Left cardiac atrium (tissue), 4 donors: Measurements from ENCODE around the gene GRID2. TPM values are rescaled to one million over a fixed set of nuclear protein-coding genes. Genes with fewer than 3 reads are reported as not detected.
"Not testable (repeated sequence)": the region's sequence is repeated elsewhere in the genome, so short reads cannot be mapped to it uniquely, and the experiment has no call there.

Source experiments
- ATAC-seq, 2 donors: fragments of 200-7000 bp; cut with Tn5 transposase; one replicate each; pipeline ENCODE4 v1.9.1; 2020; ENCODE audit warnings: mild to moderate bottlenecking in 2 of 2, moderate library complexity in 2 of 2
- DNase-seq: peaks from one replicate; pipeline ENCODE4 v3.0.0-alpha.2; 2020
- intact Hi-C, 2 donors: fragments of 100-400 bp; cut with DNase I; formaldehyde crosslinking; loops; one replicate each; pipeline versions ENCODE4 v1.14.1 to v1.15.1; 2022 to 2023
- total RNA-seq, 2 donors: library from RNA; stranded (reverse); fragmentation: NEBNext Ultra II Directional; extraction: Animal tissue kit (Norgen Biotek cat#: 25700); gene quantifications; one replicate each; pipeline ENCODE4 v1.2.1, GENCODE V29; 2021
- donor health status: DM: no; HTN: yes; CAD: no.
- donor health status: DM: no; HTN: yes; CAD: no; lungs with severe emphysema.
- donor health status: DM: yes; HTN: yes; CAD: no.
- donor health status: Dilated cardiomyopathy.

GRID2 gene
- total RNA-seq, 2 donors from 2014 or later = 0.42 to 1.1 TPM

DNA sequence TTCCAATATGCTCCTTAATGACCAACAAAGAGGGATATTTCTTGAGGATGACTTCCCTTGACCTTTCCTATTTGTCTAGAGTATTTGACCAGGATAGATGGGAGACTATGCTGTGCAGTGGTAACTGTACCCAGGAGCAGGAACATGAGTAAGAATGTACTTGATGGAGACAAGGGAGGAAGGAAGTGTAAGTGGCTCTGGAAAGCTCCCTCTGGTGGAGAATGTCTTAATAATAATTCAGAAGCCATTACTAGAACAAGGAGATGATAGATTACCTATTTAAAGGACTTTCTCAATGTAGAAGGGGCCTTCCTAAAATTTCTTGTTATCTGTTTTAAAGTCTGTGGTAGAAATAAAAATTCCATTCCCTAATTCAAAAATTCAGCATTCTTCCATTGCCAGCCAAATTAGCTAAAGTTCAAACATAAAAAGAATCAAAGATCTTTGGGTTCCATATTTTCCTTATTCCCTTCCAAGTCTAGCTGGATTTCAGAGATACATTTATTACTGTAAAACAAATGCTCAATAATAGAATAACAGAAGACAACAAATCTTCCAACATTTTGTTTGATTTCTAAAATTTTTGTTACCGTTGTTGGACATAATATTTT, 83.8 kb downstream of the GRID2 start:
- ATAC-seq (peak in 1 of 2 donors; percentile 54), DNase-seq (no peak)
- intact Hi-C loops = loop anchor here in 1 of 2 donors (10.0 kb wide), 1 partner anchor 83 kb away; the partner anchor contains the start of gene GRID2

DNA sequence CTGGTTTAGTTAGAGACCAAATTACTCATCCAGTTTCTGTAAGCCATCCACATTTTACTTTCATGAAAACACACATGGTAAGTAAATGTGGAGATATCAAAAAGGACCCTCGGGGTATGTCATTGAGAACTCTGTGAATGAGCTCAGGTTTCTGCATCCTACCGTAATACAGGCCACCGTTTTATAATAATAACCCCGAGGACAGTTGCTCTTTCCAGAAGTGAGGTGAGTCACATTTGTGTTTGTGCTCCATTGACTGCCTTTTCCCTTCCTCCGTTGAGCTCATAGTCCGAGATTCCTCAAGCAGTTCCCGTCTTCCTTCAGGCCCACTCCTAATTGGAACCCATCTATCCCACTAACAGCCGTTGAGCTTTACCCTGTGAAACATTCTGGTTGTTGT, 95.3 kb downstream of the GRID2 start:
- ATAC-seq = no peak
- DNase-seq = no peak
- intact Hi-C loops = no loop called here

DNA sequence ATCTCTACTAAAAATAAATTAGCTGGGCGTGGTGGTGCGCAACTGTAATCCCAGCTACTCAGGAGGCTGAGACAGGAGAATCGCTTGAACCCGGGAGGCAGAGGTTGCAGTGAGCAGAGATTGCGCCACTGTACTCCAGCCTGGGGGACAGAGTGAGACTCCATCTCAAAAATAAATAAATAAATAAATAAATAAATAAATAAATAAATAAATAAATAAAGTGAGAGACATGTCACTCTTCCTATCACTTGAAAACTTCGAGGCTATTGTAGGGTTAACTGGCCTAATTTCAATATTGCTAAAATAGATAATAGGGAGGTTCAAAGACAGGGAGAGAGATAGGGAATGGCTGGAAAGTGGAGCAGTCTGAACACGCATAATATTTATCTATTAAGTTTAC, 99.8 kb downstream of the GRID2 start:
- ATAC-seq, intact Hi-C loops, DNase-seq: not testable (repeated sequence)

DNA sequence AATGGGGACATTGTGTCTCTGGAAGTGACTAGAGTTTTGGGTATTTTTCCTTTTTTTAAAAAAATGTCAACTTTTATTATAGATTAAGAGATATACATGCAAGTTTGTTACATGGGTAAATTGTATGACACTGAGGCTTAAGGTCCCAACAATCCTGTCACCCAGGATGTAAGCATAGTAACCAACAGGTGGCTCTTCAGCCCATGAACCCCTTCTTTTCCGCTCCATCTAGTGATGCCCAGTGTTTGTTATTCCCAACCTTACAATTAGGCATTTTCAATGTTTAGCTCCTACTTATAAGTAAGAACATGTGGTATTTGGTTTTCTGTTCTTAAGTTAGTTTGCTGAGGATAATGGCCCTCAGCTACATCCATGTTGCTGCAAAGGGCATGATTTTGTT, 102.7 kb downstream of the GRID2 start:
- ATAC-seq = no peak
- DNase-seq = no peak
- intact Hi-C loops = no loop called here

DNA sequence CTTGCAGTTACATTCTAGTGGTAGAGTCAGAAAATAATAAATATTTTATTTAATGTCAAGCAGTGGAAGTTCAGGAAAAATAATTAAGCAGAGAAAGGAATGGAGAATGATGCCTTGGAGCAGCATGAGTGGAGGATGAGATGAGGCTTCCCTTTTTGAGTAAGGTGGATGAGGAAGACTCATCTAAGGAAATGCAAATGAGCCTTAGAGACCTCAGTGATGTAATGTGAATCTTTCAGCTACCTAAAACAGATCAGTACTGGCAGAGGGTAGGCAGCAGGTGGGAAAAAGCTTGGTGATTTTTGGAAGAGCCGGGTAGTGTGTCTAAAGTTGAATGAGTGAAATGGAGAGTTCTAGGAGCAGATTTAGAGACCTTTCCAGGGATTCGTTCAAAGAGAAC, 118.2 kb downstream of the GRID2 start:
- intact Hi-C loops = no loop called here
- DNase-seq (no peak), ATAC-seq (no peak)

DNA sequence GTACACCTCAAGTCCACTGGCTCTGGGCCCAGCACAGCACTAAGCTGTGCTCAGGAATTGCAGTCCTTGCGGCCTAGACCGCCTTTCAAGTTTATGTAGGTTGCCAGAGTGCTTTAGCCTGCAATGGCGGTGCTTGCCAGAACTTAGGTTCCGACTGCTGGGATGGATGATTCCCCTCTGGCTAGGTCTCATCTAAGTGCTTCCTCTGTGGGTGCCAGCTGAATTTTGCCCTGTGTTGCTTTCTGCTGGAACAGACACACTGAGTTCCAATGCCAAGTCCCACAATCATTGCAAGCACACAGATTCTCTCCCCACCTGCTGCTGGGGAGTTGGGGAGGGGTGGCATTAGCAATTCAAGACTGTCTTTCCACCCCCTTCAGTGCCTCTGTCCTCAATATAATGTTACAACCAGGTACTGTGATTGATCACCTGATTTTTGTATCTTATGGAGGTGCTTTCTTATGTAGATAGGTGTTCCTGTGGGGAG, 129.5 kb downstream of the GRID2 start:
- DNase-seq (no peak), ATAC-seq (no peak)
- intact Hi-C loops = no loop called here

DNA sequence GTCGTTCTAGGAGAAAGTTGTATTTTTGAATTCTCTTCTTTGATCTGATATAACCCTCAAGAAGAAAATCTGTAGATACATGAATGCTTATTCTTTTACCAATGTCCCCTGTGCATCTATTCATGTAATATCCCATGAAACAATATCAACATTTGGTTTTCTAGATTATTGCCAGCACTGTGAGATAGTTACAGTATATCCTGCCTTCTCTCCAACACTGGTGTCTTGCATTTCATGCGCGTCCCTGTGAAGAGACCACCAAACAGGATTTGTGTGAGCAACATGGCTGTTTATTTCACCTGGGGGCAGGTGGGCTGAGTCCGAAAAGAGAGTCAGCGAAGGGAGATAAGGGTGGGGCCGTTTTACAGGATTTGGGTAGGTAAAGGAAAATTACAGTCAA, 135.0 kb downstream of the GRID2 start:
- DNase-seq, intact Hi-C loops, ATAC-seq: not testable (repeated sequence)

DNA sequence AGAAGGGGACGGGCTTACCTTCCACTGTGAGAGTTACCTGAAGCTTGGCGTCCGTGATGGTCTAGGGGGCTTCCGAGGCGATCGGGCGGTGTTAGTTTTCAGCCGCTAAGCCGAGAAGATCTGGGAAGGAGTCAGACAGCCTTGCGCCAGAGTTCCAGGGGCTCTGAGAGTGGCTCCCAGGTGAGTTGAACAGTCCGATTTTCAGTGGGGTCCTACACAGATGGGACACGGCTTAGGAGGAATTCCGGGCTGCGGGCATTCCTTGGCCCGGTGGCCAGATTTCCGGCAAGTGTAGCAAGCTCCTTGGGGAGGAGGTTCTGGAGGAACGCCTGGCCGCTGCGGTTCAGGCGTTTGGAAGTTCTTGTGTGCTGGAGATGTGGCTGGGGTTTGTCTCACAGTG, 138.4 kb downstream of the GRID2 start:
- ATAC-seq, DNase-seq, intact Hi-C loops: not testable (repeated sequence)

DNA sequence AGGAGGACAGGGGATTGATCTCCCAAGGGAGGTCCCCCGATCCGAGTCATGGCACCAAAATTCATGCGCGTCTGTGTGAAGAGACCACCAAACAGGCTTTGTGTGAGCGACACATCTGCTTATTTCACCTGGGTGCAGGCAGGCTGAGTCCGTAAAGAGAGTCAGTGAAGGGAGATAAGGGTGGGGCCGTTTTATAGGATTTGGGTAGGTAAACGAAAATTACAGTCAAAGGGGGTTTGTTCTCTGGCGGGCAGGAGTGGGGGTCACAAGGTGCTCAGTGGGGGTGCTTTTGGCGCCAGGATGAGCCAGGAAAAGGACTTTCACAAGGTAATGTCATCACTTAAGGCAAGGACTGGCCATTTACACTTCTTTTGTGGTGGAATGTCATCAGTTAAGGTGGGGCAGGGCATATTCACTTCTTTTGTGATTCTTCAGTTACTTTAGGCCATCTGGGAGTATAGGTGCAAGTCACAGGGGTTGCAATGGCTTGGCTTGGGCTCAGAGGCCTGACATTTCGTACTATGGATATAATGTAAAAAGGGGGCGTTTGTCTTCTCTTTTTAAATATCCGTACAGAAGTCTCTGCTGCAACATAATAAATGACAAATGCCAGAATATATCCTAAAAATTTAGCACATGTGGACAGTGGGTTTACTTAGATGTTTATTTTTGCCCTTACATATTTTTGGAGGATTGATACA, 140.5 kb downstream of the GRID2 start:
- DNase-seq, ATAC-seq, intact Hi-C loops: not testable (repeated sequence)

DNA sequence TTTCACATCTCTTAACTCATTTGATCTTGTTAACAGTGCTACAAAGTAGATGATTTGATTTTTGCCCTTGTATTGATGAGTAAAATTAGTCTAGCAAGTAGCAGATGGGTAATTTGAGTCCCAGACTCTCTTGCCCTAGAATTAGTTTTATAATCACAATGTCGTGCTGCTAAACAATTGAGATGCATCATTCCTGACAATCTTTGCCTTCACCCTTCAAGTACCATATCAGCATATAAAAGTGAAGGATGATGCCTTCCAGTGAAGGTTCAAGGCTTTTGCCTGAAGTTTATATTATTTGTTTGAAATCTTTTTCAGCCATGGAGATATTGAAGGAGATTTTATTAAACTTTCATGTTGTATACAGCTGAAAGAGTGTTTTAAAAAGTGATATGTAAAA, 141.4 kb downstream of the GRID2 start:
- DNase-seq (no peak), ATAC-seq (no peak)
- intact Hi-C loops = no loop called here

DNA sequence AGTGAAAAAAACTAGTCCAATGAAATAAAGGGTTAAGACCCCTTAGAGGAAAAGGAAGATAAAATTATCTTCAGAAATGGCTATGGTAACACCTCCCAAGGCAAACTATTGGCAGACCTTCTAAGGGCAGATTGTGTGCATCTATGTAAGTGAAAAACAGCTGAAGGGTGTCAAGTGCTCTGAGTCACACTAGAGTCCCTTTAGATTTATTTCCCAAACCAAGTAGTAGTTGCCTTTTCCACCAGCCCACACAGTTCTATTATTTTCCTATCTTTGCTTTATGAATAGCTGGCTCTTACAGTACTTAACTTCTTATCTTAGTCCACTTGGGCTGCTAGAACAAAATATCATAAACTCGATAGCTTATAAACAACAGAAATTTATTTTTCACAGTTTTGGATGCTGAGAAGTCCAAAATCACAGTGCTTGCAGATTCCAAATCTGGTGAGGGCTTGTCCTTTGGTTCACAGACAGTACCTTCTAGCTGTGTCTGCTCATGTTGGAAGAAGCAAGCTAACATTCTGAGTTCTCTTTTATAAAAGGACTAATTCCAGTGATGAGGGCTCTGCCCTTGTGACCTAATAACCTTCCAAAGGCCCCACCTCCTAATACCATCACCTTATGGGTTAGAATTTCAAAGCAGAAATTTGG, 143.6 kb downstream of the GRID2 start:
- DNase-seq (no peak), ATAC-seq (peak; percentile 59 to 92)
- intact Hi-C loops = no loop called here

DNA sequence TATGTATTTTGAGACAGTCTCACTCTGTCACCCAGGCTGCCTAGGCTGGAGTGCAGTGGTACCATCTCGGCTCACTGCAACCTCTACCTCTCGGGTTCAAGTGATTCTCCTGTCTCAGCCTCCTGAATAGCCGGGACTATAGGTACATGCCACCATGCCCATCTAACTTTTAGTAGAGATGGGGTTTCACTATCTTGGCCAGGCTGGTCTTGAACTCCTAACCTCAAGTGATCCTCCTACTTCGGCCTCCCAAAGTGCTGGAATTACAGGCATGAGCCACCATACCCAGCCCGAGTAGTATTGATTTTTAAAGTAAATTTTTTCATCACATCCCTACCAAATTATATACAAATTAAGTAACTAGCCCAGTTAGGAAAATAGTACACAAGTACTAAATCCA, 144.4 kb downstream of the GRID2 start:
- ATAC-seq, intact Hi-C loops, DNase-seq: not testable (repeated sequence)

DNA sequence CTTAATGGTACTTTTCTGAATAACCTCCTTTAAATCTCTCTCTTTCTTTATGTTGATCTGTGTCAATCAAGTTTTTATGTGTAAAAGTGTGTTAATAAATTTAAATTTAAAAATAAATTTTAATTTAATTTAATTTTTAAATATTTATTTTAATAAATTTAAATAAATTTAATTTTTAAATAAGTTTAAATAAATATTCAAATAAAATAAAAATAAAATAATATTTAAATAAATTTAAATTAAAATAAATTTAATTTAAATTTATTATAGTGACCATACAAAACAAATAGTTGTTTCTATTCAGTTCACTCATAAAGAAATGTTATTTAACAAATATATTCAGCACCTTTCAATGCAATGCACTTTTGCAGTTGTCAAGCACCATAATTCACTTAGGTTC, 146.9 kb downstream of the GRID2 start:
- intact Hi-C loops = no loop called here
- ATAC-seq (no peak), DNase-seq (no peak)

DNA sequence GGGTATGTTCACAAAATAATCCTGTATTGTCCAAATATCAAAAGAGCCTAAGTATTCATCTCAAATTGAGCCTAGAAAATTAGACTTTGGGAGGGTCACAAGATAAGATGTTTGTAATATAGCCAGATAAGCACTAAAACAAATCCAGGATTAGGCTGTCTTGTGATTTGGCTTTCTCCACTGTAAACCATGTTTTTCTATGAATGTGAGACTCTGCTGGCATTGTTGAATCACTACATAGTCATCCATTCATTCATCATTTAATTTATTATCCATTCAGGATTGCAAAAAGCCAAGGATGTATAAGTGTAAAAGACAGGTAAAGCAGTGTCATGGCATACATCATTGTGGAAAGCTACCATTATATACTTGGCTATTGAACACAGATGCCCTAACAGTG, 148.0 kb downstream of the GRID2 start:
- intact Hi-C loops = no loop called here
- no peak for DNase-seq
- no peak for ATAC-seq

DNA sequence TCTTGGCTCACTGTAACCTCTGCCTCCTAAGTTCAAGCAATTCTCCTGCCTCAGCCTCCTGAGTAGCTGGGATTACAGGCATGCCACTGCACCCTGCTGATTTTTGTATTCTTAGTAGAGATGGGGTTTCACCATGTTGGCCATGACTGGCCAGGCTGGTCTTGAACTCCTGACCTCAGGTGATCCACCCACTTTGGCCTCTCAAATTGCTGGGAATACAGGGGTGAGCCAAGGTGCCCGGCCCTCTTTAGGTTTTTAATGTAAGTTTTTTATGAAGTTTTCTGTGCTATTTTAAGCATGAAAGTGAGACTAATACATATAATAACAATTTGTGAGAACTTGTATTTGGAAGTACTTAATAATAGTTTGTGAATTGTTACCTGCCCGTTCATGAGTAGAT, 148.6 kb downstream of the GRID2 start:
- ATAC-seq, DNase-seq, intact Hi-C loops: not testable (repeated sequence)

DNA sequence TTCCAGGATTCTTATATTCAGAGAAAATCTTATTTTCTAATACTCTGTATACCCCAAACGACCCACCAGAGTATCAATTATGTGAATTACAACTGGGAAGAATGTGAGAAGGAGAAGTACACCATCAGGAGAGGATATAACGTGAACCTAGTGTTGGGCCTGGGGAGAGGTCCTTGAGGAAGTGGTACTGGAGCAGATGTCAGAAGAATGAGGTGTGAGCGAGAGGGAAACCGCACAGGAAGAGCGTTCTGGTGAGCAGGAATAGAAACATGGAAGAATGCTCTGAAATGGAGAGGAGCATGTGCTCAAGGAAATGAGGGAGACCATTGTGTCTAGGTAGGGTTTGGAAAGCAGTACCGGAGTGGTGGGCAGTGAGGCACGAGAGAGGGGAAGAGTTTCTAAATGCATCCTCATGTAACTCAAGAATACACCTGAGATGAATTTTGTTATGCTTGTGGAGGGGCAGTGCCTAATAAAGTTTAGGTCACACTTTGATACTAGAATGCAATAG, 151.6 kb downstream of the GRID2 start:
- no peak for DNase-seq
- intact Hi-C loops = no loop called here
- no peak for ATAC-seq

DNA sequence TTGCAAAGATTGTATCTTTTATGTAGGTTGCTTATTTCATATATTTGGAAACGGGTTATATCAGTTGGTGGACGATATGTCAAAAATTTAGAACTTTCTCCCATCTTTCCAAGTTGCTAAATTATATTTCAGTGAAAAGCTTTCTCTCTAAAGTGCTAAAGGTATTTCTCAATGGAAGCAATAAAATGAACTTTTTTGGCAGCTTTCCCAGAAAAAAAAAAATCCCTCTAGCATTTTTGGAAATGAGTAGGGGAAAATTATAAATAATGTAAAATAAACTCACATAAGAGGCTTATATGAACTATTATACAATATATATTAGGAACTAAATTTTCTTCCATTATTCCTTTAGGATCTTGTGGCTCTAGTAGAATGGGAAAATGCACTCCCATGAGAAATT, 152.2 kb downstream of the GRID2 start:
- no peak for ATAC-seq

DNA sequence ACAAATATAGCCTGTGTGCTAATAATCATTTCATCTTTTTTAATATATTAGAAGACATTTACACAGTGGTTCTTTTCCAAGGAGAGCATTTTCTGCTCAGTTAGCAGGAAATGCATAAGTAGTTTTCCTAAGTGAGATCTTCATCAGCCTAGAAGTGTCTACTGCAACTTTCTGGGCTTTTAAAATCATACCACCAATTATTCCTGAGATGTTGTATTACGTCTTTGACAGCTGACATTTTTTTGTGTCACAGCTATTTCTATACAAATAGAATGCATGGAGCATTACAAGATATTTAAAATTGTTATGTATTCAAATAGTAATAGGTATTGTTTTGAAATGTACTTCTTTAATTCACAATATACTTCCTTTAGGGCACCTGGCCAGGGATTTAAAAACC, 158.0 kb downstream of the GRID2 start:
- no peak for ATAC-seq
- no peak for DNase-seq
- intact Hi-C loops = no loop called here

More for the DNA sequence above, 152.2 kb downstream of the GRID2 start:
- DNase-seq = no peak
- intact Hi-C loops = no loop called here

DNA sequence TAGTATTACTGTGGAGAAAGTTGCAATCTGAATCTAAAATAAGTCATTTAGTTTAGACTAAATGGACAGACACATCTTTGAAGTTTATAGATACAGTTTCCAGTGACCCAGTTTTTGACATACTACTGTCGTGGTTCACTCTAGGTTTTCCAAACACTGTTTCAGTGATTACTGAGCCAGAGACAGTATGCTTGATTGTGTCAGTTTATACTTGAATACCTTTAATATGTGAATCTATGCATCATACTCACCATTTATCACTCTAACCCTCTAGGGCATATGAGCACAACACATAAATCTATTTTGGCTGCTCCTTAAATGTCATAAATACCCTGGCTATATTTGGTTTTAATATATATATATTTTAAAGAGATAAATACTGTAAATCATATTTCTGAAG, 173.5 kb downstream of the GRID2 start:
- no peak for ATAC-seq
- intact Hi-C loops = no loop called here
- DNase-seq = no peak

DNA sequence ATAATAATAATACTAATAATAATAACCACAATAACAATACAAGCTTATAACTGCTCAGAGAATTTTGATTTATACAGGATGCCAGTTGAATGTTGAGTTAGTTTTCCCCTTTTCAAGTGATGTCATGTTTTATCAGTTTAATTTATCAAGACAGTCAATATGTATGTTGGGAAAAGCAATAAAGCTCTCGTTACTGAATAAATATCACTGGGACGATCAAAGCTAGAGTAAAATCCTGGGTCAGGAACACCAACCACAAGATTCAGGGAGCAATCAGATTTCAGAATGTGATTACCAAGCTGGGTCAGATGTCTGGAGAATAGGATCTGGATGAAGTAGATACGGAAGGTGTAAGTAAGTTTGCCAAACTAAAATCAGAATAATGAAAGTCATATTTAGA, 179.6 kb downstream of the GRID2 start:
- intact Hi-C loops = no loop called here
- DNase-seq = no peak
- ATAC-seq = no peak
